Suppressor macrophage (primary cell): ENCODE data around the gene CLDN6.
"Not testable (repeated sequence)": the region's sequence is repeated elsewhere in the genome, so short reads cannot be mapped to it uniquely, and the experiment has no call there.

Experiments used
- DNase-seq, 4 experiments: peaks; one replicate each; pipeline ENCODE4 v3.0.0-alpha.2; 2020 to 2022
- total RNA-seq, 17 experiments: gene quantifications; one replicate each; lab custom pipeline; 2026; ENCODE audit warnings: mixed read lengths in 6 of 17, inconsistent platforms in 3 of 17; lab: John Stamatoyannopoulos, UW

The CLDN6 gene, protein sequence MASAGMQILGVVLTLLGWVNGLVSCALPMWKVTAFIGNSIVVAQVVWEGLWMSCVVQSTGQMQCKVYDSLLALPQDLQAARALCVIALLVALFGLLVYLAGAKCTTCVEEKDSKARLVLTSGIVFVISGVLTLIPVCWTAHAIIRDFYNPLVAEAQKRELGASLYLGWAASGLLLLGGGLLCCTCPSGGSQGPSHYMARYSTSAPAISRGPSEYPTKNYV
- 0 to 0.99 (median 0) reads per million in 17 experiments for total RNA-seq

DNA sequence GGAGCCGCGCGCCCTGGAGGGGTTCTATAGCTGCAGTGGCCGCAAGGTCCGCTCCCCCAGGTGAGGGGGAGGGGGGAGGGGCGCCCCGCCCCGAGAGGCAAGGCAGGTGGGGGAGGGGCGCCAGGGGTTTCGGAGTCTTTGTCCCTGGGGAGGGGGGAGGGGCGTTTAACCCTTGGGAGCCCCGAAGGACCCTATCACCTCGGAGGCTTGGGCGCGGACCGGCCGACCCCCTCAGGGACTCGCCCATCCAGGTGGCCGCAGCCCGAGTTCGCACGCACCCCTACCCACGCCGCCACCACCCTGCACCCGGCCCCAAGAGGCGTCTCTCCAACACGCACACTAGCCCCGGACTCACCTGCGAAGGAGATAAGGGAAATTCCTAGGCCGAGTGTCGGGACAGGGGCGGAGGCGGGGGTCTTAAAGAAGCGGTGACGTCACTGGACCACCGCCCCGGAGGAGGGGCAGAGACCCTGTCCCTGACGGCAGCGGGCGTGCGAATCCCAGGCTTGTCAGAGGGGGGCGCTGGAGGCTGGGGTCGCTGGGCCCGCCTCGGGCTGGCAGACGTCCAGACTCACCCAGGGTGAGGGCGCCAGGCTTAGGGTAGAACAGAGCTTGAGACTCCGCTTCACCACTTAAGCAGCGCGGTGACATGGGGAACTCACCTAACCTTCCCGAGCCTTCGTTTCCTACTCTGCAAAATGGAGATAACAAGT is at the start of gene CLDN6:
TSS of gene CLDN6 (minus strand) at position 390 of the 713 bp plus-strand sequence. CDS start 2,162 bp downstream, outside the sequence.
- DNase-seq, result peak in 2 of 4 experiments; percentile 36 to 55

DNA sequence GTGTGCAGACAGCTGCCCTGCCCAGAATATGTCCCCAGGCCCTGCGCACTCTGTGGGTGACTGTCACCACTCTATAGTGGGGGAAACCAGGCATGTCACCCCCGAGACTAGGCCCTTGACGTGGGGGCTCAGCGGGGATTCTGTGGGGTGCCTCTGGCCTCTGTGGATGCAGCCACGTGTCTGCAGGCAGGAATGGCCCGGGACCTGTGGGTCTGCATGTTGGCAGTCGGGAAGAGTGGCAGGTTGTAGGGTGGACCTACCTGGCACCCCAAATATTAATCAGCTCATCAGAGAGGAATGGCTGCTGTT is 48.4 kb upstream of the CLDN6 start:
- DNase-seq, result no peak

DNA sequence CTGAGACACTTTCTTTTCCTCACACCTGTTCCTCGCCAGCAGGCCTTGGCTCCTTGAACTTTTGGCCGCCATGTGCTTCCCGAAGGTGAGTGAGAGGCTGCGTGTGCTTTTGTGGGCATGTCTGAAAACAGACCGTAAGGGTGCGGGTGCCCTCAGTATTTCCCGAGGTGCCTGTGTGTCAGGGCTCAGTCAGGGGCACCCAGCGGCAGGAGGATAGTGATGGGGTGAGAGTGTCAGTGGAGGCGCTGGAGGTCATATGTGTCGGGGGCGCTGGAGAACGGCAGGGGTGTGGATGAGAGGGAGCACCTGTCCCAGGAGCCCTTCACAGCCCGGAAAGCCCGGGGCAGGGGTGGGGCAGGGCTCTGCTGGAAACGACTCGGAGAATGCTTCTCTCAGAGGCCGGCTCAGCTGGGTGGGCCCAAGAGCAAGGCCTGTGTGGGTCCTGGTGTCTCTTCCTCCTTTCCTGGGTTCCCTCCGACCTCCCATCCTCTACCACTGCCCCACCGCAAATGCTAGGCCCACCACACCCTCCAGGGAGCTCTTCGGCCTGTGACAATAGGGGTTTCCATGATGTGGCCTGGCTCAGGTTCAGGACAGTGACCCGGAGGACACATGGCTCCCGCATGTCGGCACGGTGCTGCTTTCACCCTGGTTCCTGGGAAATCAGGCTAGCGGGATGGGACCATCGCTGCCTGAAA is 47.9 kb upstream of the CLDN6 start:
- no peak for DNase-seq

DNA sequence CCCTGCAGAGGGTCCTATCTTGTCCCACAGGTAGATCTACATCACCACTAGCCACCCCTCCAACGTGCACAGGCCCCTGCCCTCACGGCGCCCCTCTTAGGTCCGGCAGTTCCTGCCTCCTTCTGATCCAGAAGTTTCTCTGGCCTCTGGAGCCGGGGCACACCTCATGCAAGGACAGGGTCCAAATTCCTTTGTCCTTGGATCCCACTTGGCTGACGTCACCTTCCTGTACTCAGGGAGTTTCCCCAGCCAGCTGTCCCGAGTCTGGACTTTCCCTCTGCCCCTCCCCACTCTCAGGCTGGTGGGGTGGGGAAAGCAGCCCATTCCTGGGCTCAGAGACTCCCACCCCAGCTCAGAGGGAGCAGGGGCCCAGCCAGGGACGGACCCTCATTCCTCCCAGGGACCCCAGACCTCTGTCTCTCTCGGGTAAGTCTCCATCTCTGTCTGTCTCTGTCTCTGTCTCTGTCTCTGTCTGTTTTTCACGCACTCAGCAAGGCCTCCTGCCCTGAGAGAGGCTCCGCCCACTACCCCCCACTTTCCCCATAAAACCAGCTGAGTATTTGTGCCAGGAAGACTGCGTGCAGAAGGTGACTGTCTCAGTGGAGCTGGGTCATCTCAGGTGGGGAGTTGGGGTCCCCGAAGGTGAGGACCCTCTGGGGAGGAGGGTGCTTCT is 47.2 kb upstream of the CLDN6 start, which contains the start of gene IL32:
TSS of gene IL32 (plus strand) at position 572 of the 673 bp plus-strand sequence. CDS start 172 bp downstream, outside the sequence.
- no peak for DNase-seq

DNA sequence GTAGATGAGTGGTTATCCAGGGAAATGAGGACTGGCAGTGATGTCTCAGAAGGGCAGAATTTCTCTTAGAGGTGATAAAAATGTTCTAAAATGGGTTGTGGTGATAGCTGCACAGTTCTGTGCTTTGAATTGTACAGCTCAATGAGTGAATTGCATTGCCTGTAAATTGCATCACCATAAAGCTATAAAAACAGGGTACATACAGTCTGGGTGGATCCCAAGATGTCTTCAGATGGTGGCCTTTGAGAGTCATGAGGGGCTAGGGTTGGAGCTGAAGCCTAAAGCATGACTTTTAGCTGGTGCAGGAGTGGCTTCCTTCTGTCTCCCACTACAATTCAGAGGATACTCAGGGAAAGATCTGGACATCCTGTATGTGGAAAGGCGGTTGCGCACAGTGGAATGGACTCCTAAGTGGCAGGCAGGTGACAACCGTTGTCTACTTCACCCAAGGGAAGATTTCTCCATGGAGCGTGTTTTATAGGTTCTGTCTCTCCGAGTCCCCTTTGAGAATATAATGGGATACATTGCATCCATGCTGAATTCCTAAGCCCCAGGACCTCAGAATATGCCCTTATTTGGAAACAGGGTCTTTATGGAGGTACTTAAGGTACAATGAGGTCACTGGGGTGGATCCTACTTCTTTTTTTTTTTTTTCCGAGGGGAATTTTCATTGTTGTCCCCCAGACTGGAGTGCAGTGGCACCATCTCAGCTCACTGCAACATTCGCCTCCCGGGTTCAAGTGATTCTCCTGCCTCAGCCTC is 45.8 kb upstream of the CLDN6 start:
- no peak for DNase-seq

DNA sequence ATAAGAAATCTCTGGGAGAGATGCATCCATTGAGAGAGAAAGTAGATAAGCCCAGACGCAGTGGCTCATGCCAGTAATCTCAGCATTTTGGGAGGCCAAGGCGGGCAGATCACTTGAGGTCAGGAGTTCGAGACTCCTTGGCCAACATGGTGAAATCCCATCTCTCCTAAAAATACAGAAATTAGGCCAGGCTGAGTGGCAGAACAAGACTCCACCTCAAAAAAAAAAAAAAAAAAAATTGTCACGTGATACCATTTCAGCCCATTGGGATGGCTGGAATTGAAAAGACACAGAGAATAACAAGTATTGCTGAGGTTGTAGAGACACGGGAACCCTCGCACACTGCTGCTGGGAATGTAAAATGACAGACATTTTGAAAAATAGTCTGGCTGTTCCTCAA is 44.6 kb upstream of the CLDN6 start:
- DNase-seq, result no peak

DNA sequence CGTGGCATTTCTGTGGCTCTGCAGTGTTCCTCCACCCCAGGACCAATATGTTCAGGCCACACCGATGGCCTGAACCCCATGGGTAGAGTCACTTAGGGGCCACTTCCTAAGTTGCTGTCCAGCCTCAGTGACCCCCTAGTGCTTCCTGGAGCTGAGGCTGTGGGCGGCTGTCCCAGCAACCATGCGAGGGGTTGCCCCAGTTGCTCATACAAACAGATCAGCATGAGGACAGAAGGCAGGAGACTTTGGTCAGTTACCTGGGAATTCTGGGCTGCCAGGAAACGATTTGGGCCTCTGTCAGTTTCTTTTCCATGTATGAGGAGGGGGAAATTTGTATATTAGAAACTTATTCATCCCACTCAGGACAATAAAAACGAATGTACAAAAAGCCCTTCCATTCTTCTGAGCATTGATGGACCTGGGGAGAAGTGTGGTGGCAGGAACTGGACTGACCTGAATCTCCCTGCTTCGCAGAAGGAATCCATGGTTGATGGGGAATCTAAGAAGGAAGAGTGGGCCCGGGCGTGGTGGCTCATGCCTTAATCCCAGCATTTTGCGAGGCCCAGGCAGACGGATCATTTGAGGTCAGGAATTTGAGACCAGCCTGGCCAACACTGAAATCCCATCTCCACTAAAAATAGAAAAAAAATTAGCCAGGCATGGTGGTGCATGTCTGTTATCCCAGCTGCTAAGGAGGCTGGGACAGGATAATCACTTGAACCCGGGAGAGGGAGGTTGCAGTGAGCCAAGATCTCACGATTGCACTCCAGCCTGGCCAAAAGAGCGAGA is 42.5 kb upstream of the CLDN6 start:
- no peak for DNase-seq

DNA sequence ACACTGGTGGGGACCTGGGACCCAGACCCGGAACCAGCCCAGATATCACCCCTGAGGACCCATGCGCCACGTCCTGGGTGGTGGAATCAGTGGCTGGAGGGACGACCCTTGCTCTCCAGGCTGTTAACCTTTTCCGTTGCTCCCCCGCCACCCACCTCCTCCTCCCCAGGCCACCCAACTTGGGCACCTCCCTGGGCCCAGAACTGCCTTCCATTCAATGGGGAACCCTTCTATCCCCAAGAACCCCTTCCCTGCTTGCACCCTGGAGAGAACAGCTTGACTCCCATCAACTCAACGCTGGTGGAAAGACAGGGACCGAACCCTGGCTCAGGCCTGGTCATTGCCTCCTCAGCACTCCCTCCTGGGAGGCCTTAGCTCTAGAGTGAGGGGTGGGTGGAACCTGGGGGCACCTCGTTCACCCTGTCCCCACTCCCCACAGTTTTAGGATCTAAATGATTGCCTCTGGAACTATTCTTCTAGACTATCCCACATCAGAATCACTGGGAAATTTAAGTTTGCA is 41.8 kb upstream of the CLDN6 start:
- no peak for DNase-seq

DNA sequence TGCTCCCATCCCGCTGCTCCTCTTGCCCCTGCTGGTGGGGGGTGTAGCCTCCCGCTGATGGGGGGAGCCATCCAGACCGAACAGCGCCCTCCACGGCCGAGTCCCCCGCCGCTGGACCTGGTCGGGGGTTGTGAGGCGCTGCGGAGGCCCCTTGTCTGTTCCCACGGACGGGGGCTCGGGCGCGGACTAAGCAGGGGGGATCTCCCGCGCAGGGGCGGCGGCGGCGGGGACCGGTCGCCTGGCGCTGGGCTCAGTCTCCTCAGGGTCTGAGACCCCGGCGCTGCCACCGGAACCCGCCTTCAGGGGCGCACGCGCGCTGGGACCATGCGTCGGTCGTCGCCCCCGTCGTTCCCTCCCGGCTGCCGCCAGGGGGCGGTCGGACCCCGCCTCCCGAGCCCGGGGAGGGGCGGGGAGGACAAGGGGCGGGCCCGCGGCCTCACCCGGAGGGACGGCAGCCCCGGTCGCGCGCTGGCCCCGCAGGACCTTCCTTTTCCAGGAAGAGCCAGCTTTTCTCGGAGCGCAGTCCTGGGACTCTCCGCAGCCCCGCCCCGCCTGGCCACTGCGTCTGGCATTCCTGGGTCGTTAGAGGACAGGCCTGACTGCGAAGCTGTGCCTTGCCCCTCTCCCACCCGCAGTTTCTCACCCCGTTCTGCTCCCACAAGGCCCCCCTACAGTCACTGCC is 41.2 kb upstream of the CLDN6 start:
- DNase-seq, result peak; percentile 89 to 97 (median 95)

DNA sequence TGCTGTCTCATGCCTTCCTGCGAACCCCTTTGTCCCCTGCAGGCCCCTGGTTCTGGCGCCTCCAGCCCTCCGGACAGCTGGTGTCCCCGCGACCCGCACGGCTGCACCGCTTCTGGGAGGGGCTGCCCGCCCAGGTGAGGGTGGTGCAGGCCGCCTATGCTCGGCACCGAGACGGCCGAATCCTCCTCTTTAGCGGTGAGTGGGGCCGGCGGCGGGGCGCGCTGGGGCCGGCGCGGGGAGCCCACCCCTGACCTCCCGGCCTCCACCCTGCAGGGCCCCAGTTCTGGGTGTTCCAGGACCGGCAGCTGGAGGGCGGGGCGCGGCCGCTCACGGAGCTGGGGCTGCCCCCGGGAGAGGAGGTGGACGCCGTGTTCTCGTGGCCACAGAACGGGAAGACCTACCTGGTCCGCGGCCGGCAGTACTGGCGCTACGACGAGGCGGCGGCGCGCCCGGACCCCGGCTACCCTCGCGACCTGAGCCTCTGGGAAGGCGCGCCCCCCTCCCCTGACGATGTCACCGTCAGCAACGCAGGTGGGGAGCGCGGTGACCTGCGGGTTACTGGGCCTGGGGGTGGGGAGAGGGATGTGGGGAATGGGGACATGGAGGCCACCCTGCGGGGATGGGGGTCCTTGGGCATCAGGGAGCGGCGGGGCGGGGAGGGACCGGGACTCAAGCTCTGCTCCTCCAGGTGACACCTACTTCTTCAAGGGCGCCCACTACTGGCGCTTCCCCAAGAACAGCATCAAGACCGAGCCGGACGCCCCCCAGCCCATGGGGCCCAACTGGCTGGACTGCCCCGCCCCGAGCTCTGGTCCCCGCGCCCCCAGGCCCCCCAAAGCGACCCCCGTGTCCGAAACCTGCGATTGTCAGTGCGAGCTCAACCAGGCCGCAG is 40.4 kb upstream of the CLDN6 start:
- peak in 2 of 4 experiments; percentile 41 to 58 for DNase-seq

DNA sequence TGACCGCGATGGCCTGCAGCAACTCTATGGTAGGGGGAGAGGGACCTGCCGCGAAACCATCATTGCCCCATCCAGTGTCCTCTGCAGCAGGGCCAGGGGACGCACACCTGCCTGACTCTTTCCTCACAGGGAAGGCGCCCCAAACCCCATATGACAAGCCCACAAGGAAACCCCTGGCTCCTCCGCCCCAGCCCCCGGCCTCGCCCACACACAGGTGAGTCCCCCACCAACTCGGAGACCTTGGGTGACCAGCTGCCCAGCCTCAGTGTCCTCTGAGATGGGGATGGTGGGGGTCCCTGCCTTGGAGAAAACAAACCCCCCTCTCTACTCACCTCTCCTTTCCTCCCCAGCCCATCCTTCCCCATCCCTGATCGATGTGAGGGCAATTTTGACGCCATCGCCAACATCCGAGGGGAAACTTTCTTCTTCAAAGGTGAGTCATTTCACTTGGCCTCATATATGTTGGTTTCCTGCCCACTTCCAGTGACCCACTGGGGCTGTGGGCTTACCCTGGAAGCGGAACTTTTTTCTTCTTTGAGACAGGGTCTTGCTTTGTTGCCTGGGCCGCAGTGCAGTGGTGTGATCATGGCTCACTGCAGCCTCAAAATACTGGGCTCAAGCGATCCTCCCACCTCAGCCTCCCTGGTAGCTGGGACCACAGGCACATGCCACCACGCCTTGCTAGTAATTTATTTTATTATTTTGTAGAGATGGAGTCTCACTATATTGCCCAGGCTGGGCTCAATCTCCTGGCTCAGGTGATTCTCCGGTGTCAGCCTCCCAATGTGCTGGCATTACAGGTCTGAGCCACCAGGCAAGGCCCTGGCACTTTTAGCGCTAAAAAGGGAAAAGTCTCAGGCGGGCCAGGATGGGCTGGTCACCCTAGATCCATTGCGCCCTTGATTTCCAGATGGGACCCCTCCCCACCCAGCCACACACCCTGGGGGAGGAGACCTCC is 39.5 kb upstream of the CLDN6 start:
- DNase-seq, result no peak

DNA sequence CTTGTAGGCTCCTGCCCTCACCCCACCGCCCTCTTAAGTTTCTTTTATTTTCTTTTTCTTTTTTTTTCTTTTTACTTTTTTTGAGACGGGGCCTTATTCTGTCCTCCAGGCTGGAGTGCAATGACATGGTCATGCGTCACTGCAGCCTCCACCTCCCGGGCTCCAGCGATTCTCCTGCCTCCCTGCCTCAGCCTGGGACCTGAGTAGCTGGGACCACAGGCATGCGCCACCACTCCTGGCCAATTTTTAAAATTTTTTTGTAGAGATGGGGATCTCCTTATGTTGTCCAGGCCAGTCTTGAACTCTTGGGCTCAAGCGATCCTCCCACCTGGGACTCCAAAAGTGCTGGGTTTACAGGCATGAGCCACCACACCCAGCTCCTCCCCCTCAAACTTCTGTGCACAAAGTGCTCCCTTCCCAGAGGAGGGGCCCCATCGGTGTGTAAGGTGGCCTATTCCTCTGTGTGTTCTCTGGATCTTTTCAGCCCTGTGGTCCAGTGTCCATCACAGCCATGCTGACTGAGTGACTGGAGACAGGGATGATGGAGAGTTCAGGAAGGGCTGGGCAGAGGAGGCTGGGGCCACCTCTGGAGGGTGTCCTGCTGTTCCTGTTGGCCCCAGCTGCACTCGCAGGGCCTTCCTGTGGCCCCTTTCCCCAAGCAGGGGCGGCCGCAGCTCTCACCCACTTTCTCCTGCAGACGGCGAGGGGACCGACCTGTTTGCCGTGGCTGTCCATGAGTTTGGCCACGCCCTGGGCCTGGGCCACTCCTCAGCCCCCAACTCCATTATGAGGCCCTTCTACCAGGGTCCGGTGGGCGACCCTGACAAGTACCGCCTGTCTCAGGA is 38.6 kb upstream of the CLDN6 start:
- DNase-seq, result no peak

DNA sequence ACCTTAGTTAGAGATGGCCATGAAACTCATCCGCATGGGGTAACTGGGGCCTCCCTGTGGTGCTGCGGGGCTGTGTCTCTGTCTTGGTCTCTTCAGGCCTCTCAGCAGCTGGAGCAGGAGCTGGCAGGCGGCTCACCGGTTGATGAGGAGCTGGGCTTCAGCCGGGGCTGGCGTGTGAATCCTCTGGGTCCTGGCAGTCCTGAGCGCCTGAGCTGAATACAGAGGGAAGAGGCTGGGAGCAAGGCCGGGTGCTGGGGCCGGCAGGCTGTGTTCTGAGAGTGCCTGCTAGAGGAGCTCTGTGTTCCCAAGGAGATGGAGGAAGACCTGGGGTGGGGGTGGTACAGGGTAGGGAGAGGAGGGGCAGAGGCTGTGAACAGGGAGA is 37.7 kb upstream of the CLDN6 start:
- DNase-seq, result not testable (repeated sequence)

DNA sequence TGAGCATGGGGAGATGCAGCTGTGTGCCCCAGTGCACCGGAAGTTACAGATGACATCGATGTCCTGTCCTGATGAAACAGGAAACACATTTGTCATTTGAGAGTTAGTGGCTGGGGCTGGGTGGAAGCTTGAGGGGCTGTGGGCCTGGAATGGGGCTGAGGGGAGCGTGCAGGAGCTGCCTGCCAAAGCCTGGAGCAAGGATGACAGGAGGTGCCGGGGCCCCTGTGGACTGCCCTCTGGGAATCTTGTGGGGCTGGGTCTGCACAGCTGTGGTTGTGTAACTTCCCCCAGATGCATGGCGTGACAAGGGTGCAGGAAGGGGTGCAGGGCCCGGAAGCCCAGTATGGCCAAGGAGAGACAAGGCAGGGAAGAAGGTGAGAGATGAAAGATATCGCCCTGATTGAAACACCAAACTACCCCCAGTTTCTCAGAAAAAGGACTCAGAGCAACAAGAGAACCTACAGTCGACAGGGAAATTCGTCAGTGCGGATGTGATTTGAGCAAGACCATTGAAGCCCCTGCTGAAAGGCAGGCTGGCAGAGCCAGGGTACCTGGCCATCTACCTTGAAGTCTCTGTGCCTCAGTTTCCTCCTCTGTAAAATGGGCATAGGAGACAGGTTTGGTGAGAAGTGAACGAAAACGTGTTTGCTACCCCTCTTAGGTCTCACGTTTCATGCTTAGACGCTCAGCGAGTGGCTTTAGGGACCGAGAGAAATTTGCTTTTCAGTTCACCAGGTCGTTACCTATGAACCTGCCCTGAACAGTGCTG is 37.2 kb upstream of the CLDN6 start:
- peak in 1 of 4 experiments; percentile 29 for DNase-seq

DNA sequence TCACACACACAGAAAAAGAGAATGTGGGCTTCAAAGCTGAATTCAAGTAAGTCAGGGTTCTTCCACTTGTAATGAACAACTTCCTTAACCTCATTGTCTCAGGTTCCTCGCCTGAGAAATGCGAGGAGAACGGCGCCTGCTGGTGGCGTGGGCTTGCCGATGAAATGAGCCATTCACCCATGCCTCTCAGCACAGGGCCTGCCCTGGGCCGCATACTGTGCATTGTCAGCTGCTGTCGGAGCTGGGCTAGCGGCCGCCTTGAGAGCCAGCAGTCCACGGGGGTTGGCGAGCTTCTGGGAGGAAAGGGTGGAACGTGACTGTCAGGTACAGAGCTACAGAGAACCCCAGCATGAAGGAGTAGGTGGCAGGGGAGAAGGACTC is 35.3 kb upstream of the CLDN6 start:
- peak in 1 of 4 experiments; percentile 36 for DNase-seq

DNA sequence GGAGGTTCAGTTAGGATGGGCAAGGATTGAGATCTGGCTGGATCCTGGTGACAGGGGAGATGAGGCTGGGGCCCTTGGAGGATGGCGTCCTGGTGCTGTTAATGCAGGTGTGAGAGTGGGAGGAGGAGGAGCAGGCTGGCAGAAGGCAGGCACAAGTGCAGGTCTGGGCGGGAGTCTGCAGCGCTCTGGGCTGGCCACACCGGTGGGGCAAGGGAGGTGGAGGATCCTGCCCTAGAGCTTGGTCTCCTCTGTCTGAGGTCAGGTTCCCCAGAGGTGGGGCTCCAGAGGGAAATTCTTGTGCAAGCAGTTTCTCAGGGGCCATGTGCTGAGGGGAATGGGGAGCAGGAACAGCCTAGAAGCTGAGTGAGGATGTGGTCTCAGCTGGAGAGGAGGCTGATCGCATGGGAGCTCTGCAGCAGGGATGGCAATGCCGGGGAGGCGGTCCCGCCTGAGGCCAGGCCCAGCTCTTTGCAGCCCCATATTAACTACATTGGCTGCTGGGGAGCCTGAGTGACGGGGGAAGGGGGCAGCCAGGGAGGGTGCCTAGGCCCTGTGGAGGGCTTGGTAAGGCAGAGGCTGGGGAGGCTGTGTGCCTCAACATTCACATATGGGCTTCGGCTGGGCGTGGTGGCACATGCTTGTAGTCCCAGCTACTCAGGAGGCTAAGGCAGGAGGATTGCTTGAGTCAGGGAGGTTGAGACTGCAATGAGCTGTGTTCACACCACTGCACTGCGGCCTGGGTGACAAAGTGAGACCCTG is 34.8 kb upstream of the CLDN6 start:
- not testable (repeated sequence) for DNase-seq
